Fibroblast of the aortic adventitia (primary cell): ENCODE data around the gene GLT1D1. TPM values are rescaled to one million over a fixed set of nuclear protein-coding genes. Genes with fewer than 3 reads are reported as not detected.

Experiments
- DNase-seq: peaks from one replicate; pipeline ENCODE4 v3.0.0-alpha.2; 2010; ENCODE audit warnings: low read depth
- H3K4me3 ChIP-seq: 2 replicates; pipeline ENCODE4 v1.5.1; 2011; ENCODE audit warnings: low read depth, mild to moderate bottlenecking, control low read depth, low read length, moderate library complexity
- CTCF ChIP-seq: IDR thresholded peaks from 2 replicates; pipeline ENCODE4 v1.5.1; 2011; ENCODE audit warnings: mild to moderate bottlenecking, low read length, control low read depth, inconsistent platforms; ENCODE audit not compliant: insufficient read depth
- total RNA-seq: library from RNA; depleted of rRNA; stranded (reverse); fragments of >200 nt; gene quantifications from 2 replicates; pipeline ENCODE4 v1.2.3, GENCODE V29; 2012; ENCODE audit warnings: low replicate concordance

Gene GLT1D1
- total RNA-seq, 1 donor, result not detected

GRCh38 chr12:128978067-128978466 is 124.8 kb downstream of the GLT1D1 start:
- no peak for DNase-seq
- H3K4me3 ChIP-seq, result no peak overlapping the region
- TF ChIP-seq CTCF, result no peak

GRCh38 chr12:128980623-128981022 is 127.3 kb downstream of the GLT1D1 start:
- no peak for TF ChIP-seq CTCF
- no peak overlapping the region for H3K4me3 ChIP-seq
- no peak for DNase-seq

- no peak overlapping the region for H3K4me3 ChIP-seq
- DNase-seq, result no peak
- no peak for TF ChIP-seq CTCF
Observed at GRCh38 chr12:128981971-128982533, 128.8 kb downstream of the GLT1D1 start.

DNA sequence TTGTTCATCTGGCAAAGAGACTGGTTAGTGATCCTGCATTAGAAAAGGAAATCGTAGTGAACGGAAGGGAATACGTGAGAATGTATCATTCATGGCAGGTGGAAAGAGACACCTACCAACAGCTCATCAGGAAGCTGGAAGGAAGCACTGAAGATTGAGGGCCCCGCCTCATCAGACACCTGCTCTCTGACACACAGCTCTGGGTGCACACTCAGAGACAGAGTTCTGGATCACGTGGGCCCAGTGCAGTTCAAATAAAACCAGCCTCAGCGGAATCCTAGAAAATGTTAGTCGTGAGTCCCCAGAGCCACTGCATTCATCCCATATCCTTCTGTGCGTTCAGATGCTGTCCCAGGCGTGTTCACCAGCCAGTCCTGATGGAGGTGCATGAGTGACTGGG is 129.7 kb downstream of the GLT1D1 start:
- TF ChIP-seq CTCF, result no peak
- no peak for DNase-seq
- H3K4me3 ChIP-seq, result no peak overlapping the region

GRCh38 chr12:128983371-128983770 is 130.1 kb downstream of the GLT1D1 start:
- no peak overlapping the region for H3K4me3 ChIP-seq
- no peak for DNase-seq

DNA sequence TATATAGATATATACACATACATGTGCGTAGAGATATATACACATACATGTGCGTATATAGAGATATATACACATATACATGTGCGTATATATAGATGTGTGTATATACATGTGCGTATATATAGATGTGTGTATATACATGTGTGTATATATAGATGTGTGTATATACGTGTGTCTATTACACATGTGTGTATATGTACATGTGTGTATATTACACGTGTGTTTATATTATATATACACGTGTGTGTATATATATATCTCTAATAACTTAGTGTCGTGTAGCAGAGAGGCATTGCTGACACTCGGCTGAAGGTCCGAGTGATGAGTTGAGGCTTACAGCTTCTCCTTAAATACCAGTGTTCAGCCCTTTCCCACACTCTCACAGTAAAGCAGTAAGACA is 133.7 kb downstream of the GLT1D1 start:
- no peak for TF ChIP-seq CTCF
- H3K4me3 ChIP-seq, result no peak overlapping the region
- DNase-seq, result no peak

More at GRCh38 chr12:128983371-128983770, 130.1 kb downstream of the GLT1D1 start:
- no peak for TF ChIP-seq CTCF

DNA sequence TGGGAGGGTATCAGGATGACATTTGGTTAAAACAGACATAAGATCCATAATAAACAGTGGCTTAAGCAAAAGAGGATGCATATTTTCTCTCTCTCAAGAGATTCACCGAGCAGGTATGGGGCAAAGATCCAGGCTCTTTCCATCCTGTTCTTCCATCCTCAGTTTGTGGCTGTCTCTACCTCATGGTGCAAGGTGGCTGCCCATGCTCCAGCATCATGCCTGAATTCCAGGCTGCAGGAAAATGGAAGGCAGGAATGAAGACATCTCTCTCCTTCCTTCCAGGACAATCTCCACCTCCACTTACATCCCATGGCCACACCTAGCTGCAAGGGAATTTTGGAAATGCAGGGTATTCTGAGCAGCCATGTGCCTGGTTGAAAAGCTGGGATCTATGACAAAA is 136.0 kb downstream of the GLT1D1 start:
- DNase-seq, result no peak
- TF ChIP-seq CTCF, result no peak
- no peak overlapping the region for H3K4me3 ChIP-seq
